A549 treated with CORT108297 at 1 μM for 4 hours (cell line): ENCODE results near the gene RGS14. TPM values are rescaled to one million over a fixed set of nuclear protein-coding genes. Genes with fewer than 3 reads are reported as not detected.

Source experiments
- total RNA-seq: library from RNA; stranded (reverse); fragments of 200-300 nt; extraction: Qiagen RNA extraction; gene quantifications from 5 replicates; pipeline ENCODE4 v1.2.3, GENCODE V29; 2022

The RGS14 gene, protein sequence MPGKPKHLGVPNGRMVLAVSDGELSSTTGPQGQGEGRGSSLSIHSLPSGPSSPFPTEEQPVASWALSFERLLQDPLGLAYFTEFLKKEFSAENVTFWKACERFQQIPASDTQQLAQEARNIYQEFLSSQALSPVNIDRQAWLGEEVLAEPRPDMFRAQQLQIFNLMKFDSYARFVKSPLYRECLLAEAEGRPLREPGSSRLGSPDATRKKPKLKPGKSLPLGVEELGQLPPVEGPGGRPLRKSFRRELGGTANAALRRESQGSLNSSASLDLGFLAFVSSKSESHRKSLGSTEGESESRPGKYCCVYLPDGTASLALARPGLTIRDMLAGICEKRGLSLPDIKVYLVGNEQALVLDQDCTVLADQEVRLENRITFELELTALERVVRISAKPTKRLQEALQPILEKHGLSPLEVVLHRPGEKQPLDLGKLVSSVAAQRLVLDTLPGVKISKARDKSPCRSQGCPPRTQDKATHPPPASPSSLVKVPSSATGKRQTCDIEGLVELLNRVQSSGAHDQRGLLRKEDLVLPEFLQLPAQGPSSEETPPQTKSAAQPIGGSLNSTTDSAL
- total RNA-seq: 3.9 to 8.2 TPM (median 6.4 TPM) in 5 replicates

DNA sequence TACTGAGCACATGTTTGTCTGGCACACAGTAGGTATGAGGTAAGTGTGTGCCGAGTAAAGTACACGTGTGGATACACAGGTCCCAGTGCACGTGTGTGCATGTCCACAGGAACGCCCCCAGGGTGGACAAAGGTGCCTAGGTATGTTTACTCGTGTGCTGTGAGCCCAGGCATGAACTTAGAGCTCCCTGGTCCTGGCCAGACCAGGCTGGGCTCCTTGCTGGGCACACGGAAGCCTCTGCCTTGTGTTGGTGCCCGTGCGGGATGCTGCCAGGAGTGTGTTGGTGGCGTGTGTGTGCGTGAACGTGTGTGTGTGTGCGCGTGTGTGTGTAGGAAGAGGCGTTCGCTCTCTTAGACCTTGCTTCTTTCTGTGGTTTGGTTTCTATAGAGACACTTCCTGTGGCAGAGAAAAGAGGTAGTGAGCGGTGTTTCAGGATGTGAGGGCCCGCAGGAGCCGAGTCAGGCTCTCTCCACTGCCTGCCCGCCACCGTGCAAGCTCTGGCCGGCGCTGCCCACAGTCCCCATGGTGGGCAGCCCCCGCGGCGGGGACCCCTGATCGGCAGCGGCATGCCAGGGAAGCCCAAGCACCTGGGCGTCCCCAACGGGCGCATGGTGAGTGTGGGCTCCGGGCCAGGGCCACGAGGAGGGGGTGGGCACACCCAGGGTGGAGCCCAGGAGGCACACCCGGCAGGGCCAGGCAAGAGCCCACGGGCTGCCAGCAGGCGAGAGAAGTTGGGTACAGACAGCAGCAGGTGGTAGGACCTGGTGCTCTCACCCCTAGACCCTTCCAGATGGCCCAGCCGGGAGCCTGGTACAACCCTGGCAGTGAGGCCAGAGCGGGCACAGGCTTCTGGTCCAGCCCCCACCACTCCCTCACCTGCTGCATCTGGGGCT is at the start of gene RGS14:
RGS14 (plus strand) TSS at position 466 of the 893 bp plus-strand sequence; CDS start at position 567, 101 bp downstream.

DNA sequence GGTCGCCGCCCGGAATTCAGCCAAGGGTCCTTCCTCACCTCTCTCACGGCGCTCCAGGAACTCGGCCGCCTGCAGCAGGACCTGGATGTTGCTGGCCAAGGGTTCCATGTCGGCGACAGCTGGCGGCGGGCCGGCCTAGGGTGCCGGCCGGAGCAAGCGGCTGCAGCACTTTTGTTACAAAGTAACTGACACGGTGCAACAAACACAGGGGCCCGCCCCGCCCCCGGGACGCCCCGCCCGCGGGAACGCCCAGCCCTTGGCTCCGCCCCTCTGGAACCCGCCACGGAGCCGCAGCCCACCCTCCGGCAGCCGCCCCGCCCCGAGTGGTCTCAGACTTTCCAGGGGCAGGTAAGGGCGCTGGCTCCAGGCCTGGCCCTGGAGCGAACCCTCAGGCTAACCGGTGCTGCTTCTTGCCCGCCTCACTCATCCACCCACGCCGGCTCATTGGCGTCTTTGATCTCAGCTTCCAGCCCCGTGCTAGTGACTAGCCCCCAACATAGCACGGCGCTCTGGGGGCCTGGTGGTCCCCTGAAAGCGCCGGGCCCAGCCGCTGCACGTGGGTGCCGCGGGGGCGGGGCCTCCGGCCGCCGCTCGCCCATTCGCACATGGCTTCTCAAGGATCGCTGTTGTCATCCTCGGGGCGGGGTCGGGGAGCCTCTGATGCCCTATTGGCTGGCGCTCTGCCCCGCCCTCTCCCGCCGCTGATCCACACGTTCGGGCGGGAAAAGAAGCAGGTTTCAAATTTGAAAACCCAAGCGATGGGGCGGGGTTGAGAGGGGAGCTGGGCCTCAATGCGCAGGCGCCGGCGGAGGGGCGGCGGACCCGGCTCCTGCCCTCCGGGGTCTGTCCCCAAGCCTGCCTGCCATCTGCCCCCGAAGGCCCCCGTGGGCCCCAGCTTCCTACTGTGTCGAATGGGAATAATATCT is 45.7 kb upstream of the RGS14 start, which contains the start of gene MXD3:
MXD3 (minus strand) TSS at position 176 of the 926 bp plus-strand sequence; CDS start at position 108, 68 bp downstream.

DNA sequence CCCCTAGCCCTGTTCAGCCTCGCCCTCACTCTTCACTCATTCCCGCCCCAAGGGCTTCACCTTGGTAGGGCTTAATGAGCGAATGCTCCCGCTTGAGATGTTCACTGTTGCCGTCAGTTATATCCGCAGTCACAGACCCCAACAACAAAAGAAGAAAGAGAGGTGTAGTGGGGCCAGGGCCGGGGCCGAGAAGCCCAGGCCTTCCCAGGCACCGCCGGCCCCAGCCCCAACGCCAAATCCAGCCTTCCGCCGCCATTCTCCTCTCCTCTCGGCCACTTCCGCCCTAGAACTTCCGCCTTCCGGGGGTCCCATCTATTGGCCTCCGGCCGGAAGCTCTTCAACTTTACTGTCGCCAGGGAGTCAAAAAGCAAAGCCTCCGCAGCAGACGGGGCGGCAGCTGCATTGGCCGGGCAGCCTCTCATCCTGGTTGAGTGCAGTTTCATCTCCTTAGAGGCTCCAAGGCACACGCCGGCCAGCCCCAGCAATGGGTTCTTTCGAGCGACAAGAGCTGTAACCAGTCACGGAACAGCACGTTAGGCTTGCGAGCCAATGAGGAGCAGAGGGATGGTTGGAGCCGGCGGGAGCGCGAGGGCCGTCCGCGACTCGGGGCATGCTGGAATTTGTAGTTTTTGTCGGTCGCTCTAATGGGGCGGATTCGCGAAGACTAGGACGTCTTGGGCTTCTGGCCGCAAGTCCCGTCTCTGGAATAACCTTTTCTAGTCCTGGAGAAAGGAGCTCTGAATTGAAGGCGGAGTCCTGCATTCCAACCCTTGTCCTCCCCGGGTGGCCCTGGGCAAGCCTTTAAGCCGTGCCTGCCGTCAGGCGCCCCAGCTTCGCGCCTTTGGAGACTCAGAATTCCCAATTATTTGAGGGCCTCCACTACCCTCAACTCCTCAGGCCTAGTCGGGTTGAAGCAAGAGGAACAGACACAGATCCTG is 6.1 kb upstream of the RGS14 start, which contains the start of gene LMAN2:
LMAN2 (minus strand) TSS at position 277 of the 938 bp plus-strand sequence; CDS start at position 256, 21 bp downstream.

DNA sequence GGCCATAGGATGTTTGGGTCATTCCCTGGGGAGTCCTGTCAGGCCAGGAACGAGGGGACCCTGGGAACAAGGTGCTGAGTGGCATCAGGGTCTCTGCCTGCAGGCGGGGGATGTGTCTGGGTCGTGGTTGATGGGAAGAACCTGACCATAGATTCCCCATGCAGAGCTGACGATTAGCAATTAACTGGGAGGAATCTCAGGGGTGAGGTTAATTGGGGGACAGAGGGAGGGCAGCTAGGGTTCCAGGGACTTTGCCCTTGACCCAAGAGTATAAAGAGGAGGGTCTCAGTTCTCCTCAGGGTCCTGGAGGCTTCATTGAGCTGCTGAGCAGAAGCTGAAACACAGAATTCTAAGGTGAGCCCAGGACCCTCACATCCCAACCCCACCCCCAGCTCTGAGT is 26.4 kb downstream of the RGS14 start, which contains the start of gene SLC34A1:
SLC34A1 (plus strand) TSS at position 301 of the 400 bp plus-strand sequence. CDS start 1,308 bp downstream, outside the sequence.

DNA sequence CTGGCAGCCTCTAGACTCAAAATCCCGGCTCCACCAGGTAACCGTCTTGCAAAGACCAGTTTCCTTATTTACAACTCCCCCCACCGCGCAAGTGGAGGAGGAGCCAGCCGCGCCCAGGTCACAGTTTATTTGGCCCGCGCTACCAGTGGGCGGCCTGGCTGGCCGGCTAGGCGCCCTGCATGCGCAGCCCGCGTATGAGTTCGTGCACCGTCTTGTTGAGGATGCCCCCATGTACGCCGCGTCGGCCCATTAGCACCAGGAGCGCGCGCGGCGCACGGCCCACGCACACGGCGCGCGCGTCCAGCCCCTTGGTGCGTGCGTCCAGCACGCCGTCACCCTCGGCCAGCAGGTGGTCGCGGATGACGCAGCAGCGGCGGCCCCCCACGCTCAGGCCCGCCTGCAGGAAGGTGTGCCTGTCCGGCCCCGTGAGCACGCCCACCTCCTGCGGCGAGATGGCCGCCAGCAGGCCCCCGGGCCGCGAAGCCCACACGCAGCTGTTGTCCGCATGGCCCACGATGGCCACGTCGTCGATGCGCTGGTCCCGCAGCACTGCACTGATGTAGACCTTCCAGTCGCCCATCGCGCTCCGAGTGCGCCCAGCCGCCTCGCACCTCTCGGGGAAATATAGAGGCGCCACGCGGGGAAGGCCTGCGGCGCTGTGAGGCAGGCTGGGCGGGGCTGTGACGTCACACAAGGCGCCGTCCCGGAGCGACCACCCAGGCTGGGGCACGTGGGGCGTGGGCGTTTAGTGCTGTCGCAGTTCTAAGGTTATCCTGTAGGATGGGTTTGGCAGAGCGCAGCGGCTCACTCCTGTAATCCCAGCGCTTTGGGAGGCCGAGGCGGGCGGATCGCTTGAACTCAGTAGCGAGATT is 42.5 kb downstream of the RGS14 start, which contains the start of gene PFN3:
PFN3 (minus strand) TSS at position 665 of the 872 bp plus-strand sequence; CDS start at position 580, 85 bp downstream.

DNA sequence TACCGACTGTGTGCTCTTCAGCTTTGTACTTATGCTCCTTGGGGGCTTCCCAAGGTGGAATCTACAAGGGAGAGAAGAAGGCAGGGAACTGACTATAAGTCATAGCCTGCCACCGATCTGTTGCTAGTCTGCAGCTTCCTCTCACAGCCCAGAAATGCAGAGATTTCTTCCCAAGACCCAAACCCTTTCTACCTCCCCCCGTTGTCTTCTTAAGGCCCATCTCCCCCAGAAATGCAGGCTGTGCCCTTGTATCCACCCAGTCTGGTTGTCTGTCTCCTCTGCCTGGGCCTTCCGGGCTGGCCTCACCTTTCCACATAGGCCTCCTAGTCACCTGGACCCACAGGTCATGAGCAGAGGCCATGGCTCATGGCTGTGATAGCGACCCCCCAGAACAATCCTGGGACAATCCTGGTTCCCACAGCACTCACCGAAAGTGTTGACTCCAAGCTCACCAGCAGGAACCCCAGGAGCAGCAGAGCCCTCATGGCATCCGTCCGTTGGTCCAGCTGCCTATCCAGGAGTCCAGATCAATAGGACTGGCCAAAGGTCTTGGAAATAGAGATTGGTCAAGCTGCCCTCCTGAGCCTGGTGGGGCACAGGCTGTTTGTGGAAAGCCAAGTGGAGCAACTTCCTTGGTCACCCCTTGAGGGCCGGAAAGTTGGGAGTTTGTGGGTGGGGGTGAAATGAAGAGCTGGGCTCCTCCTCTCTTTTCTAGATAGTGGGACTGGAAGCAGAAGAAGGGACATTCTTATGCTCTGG is 51.5 kb downstream of the RGS14 start, which contains the start of gene F12:
F12 (minus strand) TSS at position 522 of the 759 bp plus-strand sequence; CDS start at position 485, 37 bp downstream.

Other genes with a start within 250 kb of the RGS14 start
- gene NSD1, start 224.2 kb upstream of the RGS14 start, total RNA-seq: 17.8 to 23.9 TPM (median 20.6 TPM) in 5 replicates
- 22.0 to 29.4 TPM (median 28.2 TPM) in 5 replicates for gene RAB24, start 54.2 kb upstream of the RGS14 start, total RNA-seq
- 273 to 409 TPM (median 372 TPM) in 5 replicates for gene PRELID1, start 54.1 kb upstream of the RGS14 start, total RNA-seq
- gene MXD3, start 46.0 kb upstream of the RGS14 start, total RNA-seq: 12.8 to 22.6 TPM (median 20.6 TPM) in 5 replicates
- gene LMAN2, start 6.3 kb upstream of the RGS14 start, total RNA-seq: 194 to 226 TPM (median 194 TPM) in 5 replicates
- 0.02 TPM in 1 of 5 replicates, not detected in the others for gene SLC34A1, start 26.5 kb downstream of the RGS14 start, total RNA-seq
- gene PFN3, start 42.7 kb downstream of the RGS14 start, total RNA-seq: not detected in 5 replicates
- 14.7 to 28.1 TPM (median 25.9 TPM) in 5 replicates for gene F12, start 51.6 kb downstream of the RGS14 start, total RNA-seq
- 17.5 to 29.2 TPM (median 26.9 TPM) in 5 replicates for gene GRK6, start 68.8 kb downstream of the RGS14 start, total RNA-seq
- gene PRR7, start 88.9 kb downstream of the RGS14 start, total RNA-seq: 13.2 to 40.2 TPM (median 35.2 TPM) in 5 replicates
- gene DBN1, start 115.7 kb downstream of the RGS14 start, total RNA-seq: 55.6 to 82.0 TPM (median 74.1 TPM) in 5 replicates
- 81.9 to 105 TPM (median 96.8 TPM) in 5 replicates for gene PDLIM7, start 139.7 kb downstream of the RGS14 start, total RNA-seq
- gene DOK3, start 151.9 kb downstream of the RGS14 start, total RNA-seq: 2.4 to 5.6 TPM (median 4.2 TPM) in 5 replicates
- gene DDX41, start 159.0 kb downstream of the RGS14 start, total RNA-seq: 105 to 147 TPM (median 111 TPM) in 5 replicates
- 24.3 to 36.0 TPM (median 33.0 TPM) in 5 replicates for gene FAM193B, start 196.6 kb downstream of the RGS14 start, total RNA-seq
- 280 to 284 TPM (median 281 TPM) in 5 replicates for gene TMED9, start 234.3 kb downstream of the RGS14 start, total RNA-seq
- gene B4GALT7, start 242.2 kb downstream of the RGS14 start, total RNA-seq: 18.7 to 31.8 TPM (median 29.2 TPM) in 5 replicates